HepG2 (cell line): ENCODE results near the gene C3orf18. TPM values are rescaled to one million over a fixed set of nuclear protein-coding genes. Genes with fewer than 3 reads are reported as not detected.

Experiments used
- ARNTL ChIP-seq: sonication (generic); formaldehyde crosslinking; IDR thresholded peaks from 2 replicates; pipeline ENCODE4 v1.4.0; 2020; ENCODE audit warnings: mild to moderate bottlenecking, missing genetic modification reagents
- ATF7-NPFF ChIP-seq: sonication (generic); formaldehyde crosslinking; IDR thresholded peaks from 2 replicates; pipeline ENCODE4 v1.8.1; 2023; ENCODE audit warnings: mild to moderate bottlenecking, low read depth, missing genetic modification reagents, moderate library complexity
- CENPBD1 ChIP-seq: sonication (generic); formaldehyde crosslinking; IDR thresholded peaks from 2 replicates; pipeline ENCODE4 v1.8.0; 2022; ENCODE audit warnings: missing genetic modification reagents, low read depth, mild to moderate bottlenecking, borderline replicate concordance
- DPF2 ChIP-seq: sonication (generic); formaldehyde crosslinking; IDR thresholded peaks from 2 replicates; pipeline ENCODE4 v1.4.0; 2020; ENCODE audit warnings: mild to moderate bottlenecking, low read depth, missing genetic modification reagents, borderline replicate concordance
- FOSL1 ChIP-seq: sonication (generic); formaldehyde crosslinking; IDR thresholded peaks from 2 replicates; pipeline ENCODE4 v1.9.0; 2021; ENCODE audit warnings: missing genetic modification reagents, borderline replicate concordance
- GATA4 ChIP-seq: sonication (generic); IDR thresholded peaks from 2 replicates; pipeline ENCODE4 v1.6.1; 2016; ENCODE audit warnings: antibody characterized with exemption, low read depth, borderline replicate concordance
- GLI4 ChIP-seq: sonication (generic); formaldehyde crosslinking; IDR thresholded peaks from 2 replicates; pipeline ENCODE4 v1.5.1; 2020; ENCODE audit warnings: missing genetic modification reagents, mild to moderate bottlenecking, moderate library complexity, borderline replicate concordance
- HMGA1 ChIP-seq: sonication (generic); formaldehyde crosslinking; conservative IDR thresholded peaks from 2 replicates; pipeline ENCODE4 v1.4.0; 2020; ENCODE audit warnings: missing genetic modification reagents
- MZF1 ChIP-seq: sonication (generic); formaldehyde crosslinking; IDR thresholded peaks from 2 replicates; pipeline ENCODE4 v1.8.1; 2023; ENCODE audit warnings: mild to moderate bottlenecking, missing genetic modification reagents, borderline replicate concordance
- NFIB ChIP-seq: sonication (generic); formaldehyde crosslinking; IDR thresholded peaks from 2 replicates; pipeline ENCODE4 v1.9.0; 2021; ENCODE audit warnings: missing genetic modification reagents, mild to moderate bottlenecking, borderline replicate concordance
- NR0B2 ChIP-seq: sonication (generic); formaldehyde crosslinking; IDR thresholded peaks from 2 replicates; pipeline ENCODE4 v1.4.0; 2020; ENCODE audit warnings: mild to moderate bottlenecking, missing genetic modification reagents
- PRMT3 ChIP-seq: sonication (generic); formaldehyde crosslinking; IDR thresholded peaks from 2 replicates; pipeline ENCODE4 v1.8.1; 2022; ENCODE audit warnings: low read depth, mild to moderate bottlenecking, moderate library complexity, missing genetic modification reagents, borderline replicate concordance
- SRF ChIP-seq: IDR thresholded peaks from 2 replicates; pipeline ENCODE4 v1.6.1; 2011; ENCODE audit warnings: mild to moderate bottlenecking, low read depth, low read length, moderate library complexity
- SRSF1 ChIP-seq: fragments of 200-400 bp; formaldehyde crosslinking; optimal IDR thresholded peaks from 2 replicates; pipeline ENCODE3; 2017; ENCODE audit warnings: mild to moderate bottlenecking, low read depth, low read length, moderate library complexity
- STAT5B ChIP-seq: sonication (generic); formaldehyde crosslinking; IDR thresholded peaks from 2 replicates; pipeline ENCODE4 v1.4.0; 2020; ENCODE audit warnings: missing genetic modification reagents
- TSC22D2 ChIP-seq: sonication (generic); formaldehyde crosslinking; IDR thresholded peaks from 2 replicates; pipeline ENCODE4 v1.5.1; 2020; ENCODE audit warnings: missing genetic modification reagents, mild to moderate bottlenecking, borderline replicate concordance
- ZBTB2 ChIP-seq: sonication (generic); formaldehyde crosslinking; IDR thresholded peaks from 2 replicates; pipeline ENCODE4 v1.8.0; 2022; ENCODE audit warnings: low read depth, missing genetic modification reagents
- ZFP37 ChIP-seq: sonication (generic); formaldehyde crosslinking; IDR thresholded peaks from 2 replicates; pipeline ENCODE4 v1.4.0; 2020; ENCODE audit warnings: missing genetic modification reagents, borderline replicate concordance
- ZNF274 ChIP-seq: sonication (generic); formaldehyde crosslinking; IDR thresholded peaks from 2 replicates; pipeline ENCODE4 v1.5.1; 2020; ENCODE audit warnings: mild to moderate bottlenecking, missing genetic modification reagents
- ZNF430 ChIP-seq: sonication (generic); formaldehyde crosslinking; IDR thresholded peaks from 2 replicates; pipeline ENCODE4 v1.9.0; 2021; ENCODE audit warnings: mild to moderate bottlenecking, missing genetic modification reagents
- ZNF512B ChIP-seq: sonication (generic); formaldehyde crosslinking; IDR thresholded peaks from 2 replicates; pipeline ENCODE4 v1.5.1; 2020; ENCODE audit warnings: missing genetic modification reagents, mild to moderate bottlenecking, borderline replicate concordance
- ZNF550 ChIP-seq: sonication (generic); formaldehyde crosslinking; IDR thresholded peaks from 2 replicates; pipeline ENCODE4 v1.4.0; 2020; ENCODE audit warnings: mild to moderate bottlenecking, missing genetic modification reagents, borderline replicate concordance
- ZNF615 ChIP-seq: sonication (generic); formaldehyde crosslinking; IDR thresholded peaks from 2 replicates; pipeline ENCODE4 v1.5.0; 2020; ENCODE audit warnings: mild to moderate bottlenecking, missing genetic modification reagents, borderline replicate concordance
- polyA plus RNA-seq, 8 experiments: library from polyadenylated mRNA; depleted of rRNA in 3 of 8; stranded (reverse) in 7 of 8; unstranded in 1 of 8; fragments of >200 nt; fragmentation: Illumina TruSeq in 4 of 8; extraction: Trizol in 4 of 8; gene quantifications; 2 replicates each; pipeline versions ENCODE4 v1.2.1 to v1.2.3, GENCODE V29; 2011 to 2016; ENCODE audit warnings: low read depth in 4 of 8, missing spikeins in 1 of 8, mixed read lengths in 1 of 8; ENCODE audit not compliant: insufficient read depth in 1 of 8
- total RNA-seq, 5 experiments: library from RNA; depleted of rRNA; stranded (reverse); fragments of >200 nt; fragmentation: Illumina TruSeq; extraction: Trizol; gene quantifications; 2 replicates each; pipeline ENCODE4 v1.2.3, GENCODE V29; 2016; ENCODE audit warnings: low read depth in 1 of 5

Gene C3orf18
- total and polyA plus RNA-seq, 2 of the 13 experiments (the other 11 are each of a cell fraction or from before 2014, with no cell fraction given): 1.6 to 4.8 TPM

GRCh38 chr3:50568947-50569749 lies 1.6 kb upstream of the C3orf18 start, which contains the start of gene HEMK1 (continued):
- TF ChIP-seq ZNF615 (peak; percentile 61; the same call in 1 of the 2 replicates), MZF1 (CRISPR knock-in tag) (no peak), GATA4 (no peak; the same call in 1 of the 2 replicates), STAT5B (no peak), ZBTB2 (peak; percentile 83; the same call in 1 of the 2 replicates), DPF2 (CRISPR knock-in tag) (no peak), ZNF274 (CRISPR knock-in tag) (peak; percentile 66; the same call in 1 of the 2 replicates), GLI4 (CRISPR knock-in tag) (no peak), SRF (peak; percentile 45; the same call in 1 of the 2 replicates), PRMT3 (CRISPR knock-in tag) (no peak), ZFP37 (CRISPR knock-in tag) (no peak), ATF7-NPFF (no peak; the same call in 1 of the 2 replicates), ZNF550 (CRISPR knock-in tag) (no peak), TSC22D2 (CRISPR knock-in tag) (peak; percentile 78), ZNF430 (peak; percentile 54), CENPBD1 (CRISPR knock-in tag) (0 out of 2 replicates have a peak, but pooled peaks have one; percentile 24), HMGA1 (CRISPR knock-in tag) (no peak), NFIB (no peak), NR0B2 (peak; percentile 65; the same call in 1 of the 2 replicates), FOSL1 (no peak), ZNF512B (CRISPR knock-in tag) (no peak), ARNTL (no peak), SRSF1 (no peak)
